Activated naive CD4-positive, alpha-beta T cell treated with anti-CD3 and anti-CD28 coated beads, Interleukin-2, amount 10 ng/mL, durations not matched to agents 7 days and 5 days (primary cell): ENCODE measurements around the gene WNT4.
A peak's percentile ranks its signal among the peaks of the same experiment; 100 is the strongest.

Experiments used
- CTCF ChIA-PET: fragments of 350-600 bp; sonication (Branson Sonifier 250); formaldehyde crosslinking; loops from one replicate; lab custom pipeline; 2021; ENCODE audit warnings: antibody characterized with exemption; lab: Charles Lee
- DNase-seq: peaks from one replicate; pipeline ENCODE4 v3.0.0-alpha.2; 2020
- H3K27ac Mint-ChIP-seq: one replicate; pipeline ENCODE4 v1.8.0; 2021; ENCODE audit warnings: mild to moderate bottlenecking, moderate library complexity, mixed read lengths
- H3K27me3 Mint-ChIP-seq: one replicate; pipeline ENCODE4 v1.8.0; 2021; ENCODE audit warnings: mild to moderate bottlenecking, mixed read lengths
- H3K36me3 Mint-ChIP-seq: one replicate; pipeline ENCODE4 v1.8.0; 2021; ENCODE audit warnings: mixed read lengths
- H3K4me1 Mint-ChIP-seq: one replicate; pipeline ENCODE4 v1.8.0; 2021; ENCODE audit warnings: mixed read lengths
- H3K4me3 Mint-ChIP-seq: one replicate; pipeline ENCODE4 v1.8.0; 2021; ENCODE audit warnings: mild to moderate bottlenecking, moderate library complexity, mixed read lengths
- H3K9me3 Mint-ChIP-seq: one replicate; pipeline ENCODE4 v1.8.0; 2021; ENCODE audit warnings: mixed read lengths

Gene WNT4

GRCh38 chr1:22118291-22118992 is 24.5 kb downstream of the WNT4 start:
- Mint-ChIP-seq H3K9me3 (no peaks in the 10 kb centered on the region), H3K4me1 (peaks cover 4% of the 10 kb centered on the region), H3K27me3 (no peaks in the 10 kb centered on the region), H3K27ac (no peak overlapping the region), H3K36me3 (peaks cover 15% of the 10 kb centered on the region), H3K4me3 (no peak overlapping the region)
- CTCF ChIA-PET, result no interaction called here
- peak; percentile 19 for DNase-seq

DNA sequence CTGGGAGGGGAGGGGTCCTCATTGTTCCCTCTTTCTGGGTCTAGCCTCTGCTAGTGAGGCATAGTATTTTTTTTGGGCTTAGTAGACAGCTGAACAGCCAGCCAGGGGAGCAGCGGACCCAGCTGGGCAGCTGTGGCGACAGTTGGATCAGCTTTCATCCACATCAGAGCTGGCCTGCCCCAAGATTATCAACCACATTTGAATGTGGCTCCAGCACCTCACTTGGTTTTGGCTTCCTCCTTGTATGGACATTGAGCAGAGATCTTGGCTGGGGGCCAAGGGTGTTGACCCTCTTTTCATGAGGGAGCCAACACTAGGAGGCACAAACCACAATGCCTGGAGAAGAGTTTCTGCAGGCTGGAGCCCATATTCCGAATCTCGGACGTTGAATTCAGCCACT is 25.0 kb downstream of the WNT4 start:
- DNase-seq, result peak; percentile 18
- CTCF ChIA-PET, result interaction anchor here (0.7 kb wide), 1 partner anchor 12 kb away, joined by 3 read pairs; no protein-coding TSS in a partner anchor
- Mint-ChIP-seq H3K27me3 (no peaks in the 10 kb centered on the region), H3K27ac (no peak overlapping the region), H3K4me1 (peaks cover 4% of the 10 kb centered on the region), H3K36me3 (peaks cover 20% of the 10 kb centered on the region), H3K4me3 (no peak overlapping the region), H3K9me3 (no peaks in the 10 kb centered on the region)

DNA sequence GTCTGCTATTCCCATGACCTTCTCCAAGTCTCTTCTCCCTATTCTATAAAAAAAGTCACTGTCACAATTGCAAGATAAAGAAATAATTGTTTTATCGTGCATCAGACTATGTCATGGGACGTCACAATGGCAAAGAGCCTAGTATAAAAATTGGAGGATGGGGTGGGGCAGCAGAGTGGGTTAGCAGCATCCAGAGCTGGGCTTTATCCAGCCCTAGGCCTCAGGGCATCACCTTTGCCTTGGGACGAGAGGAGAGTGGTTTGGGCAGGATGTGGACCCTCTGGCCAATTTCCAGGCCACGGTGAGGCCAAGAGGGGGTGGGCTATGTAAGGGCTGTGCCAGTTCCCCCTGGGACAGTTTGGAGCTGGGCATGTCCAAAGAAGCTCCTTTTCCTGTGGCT is 25.7 kb downstream of the WNT4 start:
- Mint-ChIP-seq H3K27ac (no peak overlapping the region), H3K9me3 (no peaks in the 10 kb centered on the region), H3K36me3 (peaks cover 23% of the 10 kb centered on the region), H3K4me1 (peaks cover 4% of the 10 kb centered on the region), H3K4me3 (no peak overlapping the region), H3K27me3 (no peaks in the 10 kb centered on the region)
- CTCF ChIA-PET, result interaction anchor here (0.7 kb wide), 1 partner anchor 11 kb away, joined by 3 read pairs; no protein-coding TSS in a partner anchor
- peak; percentile 16 for DNase-seq

- H3K27me3 Mint-ChIP-seq, result no peaks in the 10 kb centered on the region
Observed at GRCh38 chr1:22115286-22115685, 27.6 kb downstream of the WNT4 start.

GRCh38 chr1:22114083-22115012 is 28.5 kb downstream of the WNT4 start:
- Mint-ChIP-seq H3K27me3 (no peaks in the 10 kb centered on the region), H3K9me3 (no peaks in the 10 kb centered on the region), H3K36me3 (peaks cover 27% of the 10 kb centered on the region), H3K4me1 (peaks cover 4% of the 10 kb centered on the region), H3K4me3 (no peak overlapping the region), H3K27ac (no peak overlapping the region)
- CTCF ChIA-PET, result interaction anchor here (0.6 to 0.9 kb wide), 4 partner anchors 9 to 95 kb away, joined by 3 to 5 read pairs (median 4); no protein-coding TSS in a partner anchor
- DNase-seq, result no peak

More at GRCh38 chr1:22115286-22115685, 27.6 kb downstream of the WNT4 start:
- H3K4me3 Mint-ChIP-seq, result no peak overlapping the region
- no peak for DNase-seq
- CTCF ChIA-PET, result interaction anchor here (0.6 to 0.9 kb wide), 2 partner anchors 10 to 96 kb away, joined by 3 read pairs; no protein-coding TSS in a partner anchor
- H3K36me3 Mint-ChIP-seq, result peaks cover 31% of the 10 kb centered on the region
- no peaks in the 10 kb centered on the region for H3K9me3 Mint-ChIP-seq
- peaks cover 4% of the 10 kb centered on the region for H3K4me1 Mint-ChIP-seq
- no peak overlapping the region for H3K27ac Mint-ChIP-seq

GRCh38 chr1:22112554-22112953 is 30.3 kb downstream of the WNT4 start:
- Mint-ChIP-seq H3K4me3 (no peak overlapping the region), H3K27ac (no peak overlapping the region), H3K36me3 (peaks cover 36% of the 10 kb centered on the region), H3K9me3 (no peaks in the 10 kb centered on the region), H3K27me3 (no peaks in the 10 kb centered on the region), H3K4me1 (peaks cover 2% of the 10 kb centered on the region)
- CTCF ChIA-PET, result no interaction called here
- DNase-seq, result no peak

GRCh38 chr1:22111620-22112019 is 31.3 kb downstream of the WNT4 start:
- Mint-ChIP-seq H3K27ac (no peak overlapping the region), H3K27me3 (no peaks in the 10 kb centered on the region), H3K4me3 (no peak overlapping the region), H3K9me3 (no peaks in the 10 kb centered on the region), H3K4me1 (peaks cover 5% of the 10 kb centered on the region), H3K36me3 (peaks cover 38% of the 10 kb centered on the region)
- no peak for DNase-seq
- CTCF ChIA-PET, result interaction anchor here (1.1 kb wide), 1 partner anchor 12 kb away, joined by 3 read pairs; no protein-coding TSS in a partner anchor

DNA sequence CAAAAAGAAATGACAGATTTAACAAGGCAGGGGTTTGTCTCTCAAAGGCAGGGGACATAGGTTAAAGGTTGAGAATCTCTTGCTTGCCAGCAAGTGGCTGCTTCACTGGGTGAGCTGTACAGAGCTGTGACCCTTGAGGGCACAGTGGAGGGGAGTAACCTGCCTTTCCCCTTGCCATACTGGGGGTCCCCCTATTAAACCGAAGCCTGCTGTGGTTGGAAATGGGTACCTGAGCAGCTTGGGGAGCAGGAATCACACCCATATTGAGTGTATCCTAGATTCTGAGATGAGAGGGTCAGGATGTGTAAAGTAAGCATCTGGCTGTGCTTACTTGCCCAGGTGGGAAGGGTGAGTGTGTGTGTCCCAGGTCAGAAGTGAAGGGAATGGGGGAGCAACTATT is 31.8 kb downstream of the WNT4 start:
- no peak for DNase-seq
- H3K4me3 Mint-ChIP-seq, result no peak overlapping the region
- H3K9me3 Mint-ChIP-seq, result no peaks in the 10 kb centered on the region
- H3K27ac Mint-ChIP-seq, result peak overlapping the region; percentile 65
- H3K4me1 Mint-ChIP-seq, result peaks cover 10% of the 10 kb centered on the region
- H3K27me3 Mint-ChIP-seq, result no peaks in the 10 kb centered on the region
- H3K36me3 Mint-ChIP-seq, result peaks cover 42% of the 10 kb centered on the region
- CTCF ChIA-PET, result interaction anchor here (1.1 kb wide), 1 partner anchor 12 kb away, joined by 3 read pairs; no protein-coding TSS in a partner anchor

DNA sequence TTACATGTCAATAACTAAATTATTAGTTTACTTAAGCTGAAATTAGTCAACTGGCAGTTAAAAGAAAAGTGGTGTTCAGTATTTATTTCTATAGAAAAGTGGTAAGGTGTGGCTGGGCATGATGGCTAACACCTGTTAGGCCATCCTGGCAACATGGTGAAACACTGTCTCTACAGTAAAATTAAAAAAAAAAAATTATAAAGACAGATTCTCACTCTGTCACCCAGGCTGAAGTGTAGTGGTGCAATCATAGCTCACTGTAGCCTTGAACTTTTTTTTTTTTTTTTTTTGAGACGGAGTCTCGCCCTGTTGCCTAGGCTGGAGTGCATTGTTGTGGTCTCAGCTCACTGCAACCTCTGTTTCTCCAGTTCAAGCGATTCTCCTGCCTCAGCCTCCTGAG is 32.9 kb downstream of the WNT4 start:
- H3K27me3 Mint-ChIP-seq, result no peaks in the 10 kb centered on the region
- peaks cover 50% of the 10 kb centered on the region for H3K36me3 Mint-ChIP-seq
- H3K4me1 Mint-ChIP-seq, result peaks cover 18% of the 10 kb centered on the region
- no peak overlapping the region for H3K4me3 Mint-ChIP-seq
- no peaks in the 10 kb centered on the region for H3K9me3 Mint-ChIP-seq
- CTCF ChIA-PET, result interaction anchor here (1.2 to 1.7 kb wide), 2 partner anchors 14 to 307 kb away, joined by 3 to 4 read pairs; no protein-coding TSS in a partner anchor
- H3K27ac Mint-ChIP-seq, result no peak overlapping the region
- no peak for DNase-seq

GRCh38 chr1:22108339-22109105 is 34.4 kb downstream of the WNT4 start:
- H3K27ac Mint-ChIP-seq, result peak overlapping the region; percentile 50
- DNase-seq, result no peak
- no peaks in the 10 kb centered on the region for H3K9me3 Mint-ChIP-seq
- H3K4me1 Mint-ChIP-seq, result peaks cover 33% of the 10 kb centered on the region
- no peak overlapping the region for H3K4me3 Mint-ChIP-seq
- H3K36me3 Mint-ChIP-seq, result peaks cover 58% of the 10 kb centered on the region
- H3K27me3 Mint-ChIP-seq, result no peaks in the 10 kb centered on the region
- CTCF ChIA-PET, result interaction anchor here (1.1 kb wide), 1 partner anchor 23 kb away, joined by 3 read pairs; no protein-coding TSS in a partner anchor

GRCh38 chr1:22107126-22107525 is 35.8 kb downstream of the WNT4 start:
- Mint-ChIP-seq H3K36me3 (peaks cover 62% of the 10 kb centered on the region), H3K4me1 (peaks cover 45% of the 10 kb centered on the region), H3K27ac (no peak overlapping the region), H3K9me3 (no peaks in the 10 kb centered on the region), H3K27me3 (no peaks in the 10 kb centered on the region), H3K4me3 (no peak overlapping the region)
- CTCF ChIA-PET, result interaction anchor here (0.6 to 1.4 kb wide), 2 partner anchors 11 to 1551 kb away, joined by 3 read pairs; no protein-coding TSS in a partner anchor
- DNase-seq, result no peak

DNA sequence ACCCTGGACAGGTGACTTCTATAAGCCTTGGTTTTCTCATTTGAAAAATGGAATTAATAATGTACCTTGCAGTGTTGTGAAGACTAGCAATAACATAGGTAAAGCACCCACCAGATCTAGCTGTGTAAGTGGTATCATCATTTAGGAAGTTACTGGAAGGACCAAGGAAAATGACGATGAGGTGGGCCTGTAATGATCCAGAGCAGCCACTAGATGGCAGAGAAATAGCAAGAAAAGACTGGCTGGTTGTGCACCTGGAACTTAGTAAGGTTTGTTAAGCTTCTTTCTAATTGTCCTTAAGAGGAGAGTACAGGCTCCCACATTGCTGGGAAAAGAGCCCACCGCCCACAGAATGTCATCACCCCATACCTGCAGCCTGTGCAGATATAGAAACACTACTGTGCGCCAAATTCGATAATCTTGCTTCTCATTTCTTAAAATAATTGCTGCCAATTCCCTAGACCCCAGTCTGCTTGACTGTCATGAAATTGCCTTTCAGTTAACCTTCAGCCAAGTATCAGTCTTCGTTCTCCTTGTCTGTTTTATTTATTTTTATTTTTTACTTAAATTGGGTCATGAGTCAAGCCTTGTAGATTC is 37.2 kb downstream of the WNT4 start:
- Mint-ChIP-seq H3K36me3 (peaks cover 62% of the 10 kb centered on the region), H3K27ac (peak overlapping the region; percentile 94), H3K27me3 (no peaks in the 10 kb centered on the region), H3K4me1 (peaks cover 57% of the 10 kb centered on the region), H3K9me3 (no peaks in the 10 kb centered on the region), H3K4me3 (no peak overlapping the region)
- DNase-seq, result peak; percentile 56
- CTCF ChIA-PET, result interaction anchor here (0.6 to 2.2 kb wide), 12 partner anchors 8 to 311 kb away, joined by 3 to 15 read pairs (median 4); no protein-coding TSS in a partner anchor

DNA sequence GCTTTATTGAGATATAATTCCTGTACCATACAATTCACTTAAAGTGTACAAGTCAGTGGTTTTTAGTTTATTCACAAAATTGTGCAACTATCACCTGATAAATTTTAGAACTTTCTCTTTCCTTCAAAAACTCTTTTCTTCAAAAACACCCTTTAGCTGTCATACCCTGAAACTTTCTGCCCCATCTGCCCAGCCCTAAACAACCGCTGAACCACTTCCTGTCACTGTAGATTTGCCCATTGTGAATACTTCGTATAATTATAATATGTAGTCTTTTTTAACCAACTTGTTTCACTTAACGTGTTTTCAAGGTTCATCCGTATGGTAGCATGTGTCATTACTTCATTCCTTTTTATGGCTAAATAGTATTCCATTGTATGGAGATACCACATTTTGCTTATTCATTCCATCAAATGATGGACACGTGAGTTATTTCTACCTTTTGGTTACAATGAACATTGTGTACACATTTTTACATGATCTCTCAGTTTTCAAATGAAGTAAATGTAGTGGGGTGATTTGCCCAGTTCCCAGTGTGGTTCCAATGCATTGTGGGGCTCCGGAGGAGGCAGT is 37.9 kb downstream of the WNT4 start:
- peak overlapping the region; percentile 94 for H3K27ac Mint-ChIP-seq
- H3K4me3 Mint-ChIP-seq, result peak overlapping the region; percentile 49
- H3K27me3 Mint-ChIP-seq, result no peaks in the 10 kb centered on the region
- DNase-seq, result peak; percentile 78
- peaks cover 69% of the 10 kb centered on the region for H3K36me3 Mint-ChIP-seq
- H3K9me3 Mint-ChIP-seq, result no peaks in the 10 kb centered on the region
- peaks cover 64% of the 10 kb centered on the region for H3K4me1 Mint-ChIP-seq
- CTCF ChIA-PET, result interaction anchor here (0.6 to 2.2 kb wide), 12 partner anchors 9 to 311 kb away, joined by 3 to 15 read pairs (median 4); no protein-coding TSS in a partner anchor
